Neural progenitor cell (in vitro differentiated cells): ENCODE measurements around the gene SV2A.

ENCODE experiments used
- EZH2 ChIP-seq: fragments of 200-600 bp; sonication (generic); IDR thresholded peaks from 2 replicates; pipeline ENCODE4 v1.6.1; 2017; ENCODE audit warnings: antibody characterized with exemption, mild to moderate bottlenecking, moderate library complexity
- EZH2phosphoT487 ChIP-seq: fragments of 200-600 bp; sonication (generic); IDR thresholded peaks from 2 replicates; pipeline ENCODE4 v1.6.1; 2017; ENCODE audit warnings: antibody characterized with exemption

DNA sequence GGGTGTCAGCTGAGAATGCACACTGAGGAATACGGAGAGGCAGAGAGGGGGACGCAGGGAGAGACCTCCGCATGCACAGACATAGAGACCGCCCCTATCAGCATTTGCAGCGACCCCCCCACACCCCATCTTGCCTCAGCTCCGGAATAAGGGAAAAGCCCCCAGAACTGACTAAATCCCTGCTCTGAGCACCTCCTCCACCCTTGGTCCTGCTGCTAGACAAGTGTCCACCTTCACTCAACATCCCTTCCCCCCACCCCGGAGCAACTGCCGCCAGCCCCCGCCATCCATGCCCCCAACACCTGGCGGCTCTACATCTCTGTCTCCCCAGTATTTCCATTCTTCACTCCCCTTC, 769 bp downstream of the SV2A start:
- TF ChIP-seq EZH2phosphoT487: no peak
- TF ChIP-seq EZH2: no peak
